ENCODE measurements around the gene FBN1. TPM values are rescaled to one million over a fixed set of nuclear protein-coding genes. Genes with fewer than 3 reads are reported as not detected.

FBN1 gene
- polyA plus RNA-seq, 2 of the 4 experiments (the other 2 are of a cell fraction): 6.3 to 9.4 TPM

DNA sequence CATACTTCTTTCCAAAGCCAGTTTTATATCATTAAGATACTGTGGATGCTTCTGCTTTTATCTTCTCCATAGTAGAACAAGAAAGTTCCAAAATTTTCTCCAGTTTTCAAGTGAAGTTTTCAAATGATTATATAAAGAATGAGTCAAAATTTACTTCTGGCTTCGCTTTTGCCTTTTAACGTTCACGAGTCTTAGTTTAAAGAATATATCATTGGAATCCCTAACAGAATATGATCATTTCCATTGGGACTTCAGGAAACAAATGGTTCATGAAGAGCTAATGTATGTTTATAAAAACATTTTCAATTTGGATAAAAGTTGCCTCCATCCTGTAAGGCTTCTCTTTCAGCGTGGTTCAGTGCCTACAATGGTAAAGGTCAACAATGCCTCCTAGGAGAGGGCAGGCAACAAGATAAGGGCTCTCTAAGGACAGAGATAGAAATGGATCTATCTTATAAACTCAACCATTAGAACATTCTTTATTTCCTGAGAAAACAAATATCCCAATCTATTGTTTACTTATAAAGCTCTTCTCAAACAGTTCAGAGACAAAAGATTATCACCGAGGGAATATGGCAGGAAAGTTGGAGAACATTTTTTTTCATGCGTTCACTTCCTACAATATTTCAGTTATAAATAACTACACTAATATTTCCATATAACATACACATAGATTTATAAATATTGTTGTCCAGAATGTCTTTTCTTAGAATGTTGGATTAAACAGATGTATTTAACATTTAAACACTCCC lies 60.5 kb downstream of the FBN1 start (continued):
- TF ChIP-seq, protein P1, sequence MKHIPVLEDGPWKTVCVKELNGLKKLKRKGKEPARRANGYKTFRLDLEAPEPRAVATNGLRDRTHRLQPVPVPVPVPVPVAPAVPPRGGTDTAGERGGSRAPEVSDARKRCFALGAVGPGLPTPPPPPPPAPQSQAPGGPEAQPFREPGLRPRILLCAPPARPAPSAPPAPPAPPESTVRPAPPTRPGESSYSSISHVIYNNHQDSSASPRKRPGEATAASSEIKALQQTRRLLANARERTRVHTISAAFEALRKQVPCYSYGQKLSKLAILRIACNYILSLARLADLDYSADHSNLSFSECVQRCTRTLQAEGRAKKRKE (CRISPR knock-in tag; IDR thresholded peaks at IDR 0.05; ENCODE audit: low read depth): no peak

DNA sequence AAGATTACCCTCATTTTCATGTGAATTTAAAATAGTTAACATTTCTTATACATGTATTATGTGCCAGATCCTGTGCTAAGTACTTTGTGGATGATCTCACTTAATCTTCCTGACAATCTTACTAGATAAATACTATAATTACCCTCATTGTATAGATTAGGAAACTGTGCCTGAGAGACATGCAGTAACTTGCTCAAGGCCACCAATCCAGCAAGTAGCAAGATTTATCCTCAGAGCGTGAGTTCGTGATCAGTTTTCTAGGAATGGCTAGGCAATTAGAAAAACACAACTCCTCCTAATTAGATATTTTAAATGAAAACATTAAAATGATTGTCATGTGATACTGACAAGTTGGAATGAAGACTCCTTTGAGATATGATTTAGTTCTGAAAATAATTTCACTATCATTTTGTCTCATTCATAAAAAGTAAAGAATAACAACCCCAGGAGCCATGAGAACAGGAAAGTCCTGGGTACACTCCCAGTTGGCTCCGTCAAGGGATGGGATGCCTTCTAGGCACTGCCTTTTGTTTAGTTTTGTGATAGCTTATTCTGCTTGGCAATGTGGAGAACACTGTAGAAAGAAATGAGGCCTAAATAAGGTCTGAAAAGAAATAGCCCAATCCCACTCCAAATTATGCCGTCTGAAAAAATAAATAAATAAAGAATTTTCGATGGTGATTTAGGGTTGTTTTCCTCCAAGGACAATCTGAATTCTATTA lies 61.3 kb downstream of the FBN1 start:
- ATAC-seq (no peak), FAIRE-seq (no peak), DNase-seq (ENCODE audit: low read depth in 1 of 2, low spot score in 1 of 2) (no peak)
- H3K4me3 ChIP-seq: no peak overlapping the region
- TF ChIP-seq HOXB13 (CRISPR knock-in tag; IDR thresholded peaks at IDR 0.05; ENCODE audit: low read depth): no peak
- no peak overlapping the region for H3K4me2 ChIP-seq
- CTCF ChIA-PET: interaction anchor here (1.5 kb wide), 1 partner anchor 77 kb away, joined by 3 read pairs; no protein-coding TSS in a partner anchor
- WGBS (ENCODE audit: missing lambda C conversion rate): 80% methylated on average over 5 of the region's 5 CpGs
- no peaks in the 10 kb centered on the region for H3K4me1 ChIP-seq
- POLR2A ChIA-PET: no interaction called here
- H3K27ac ChIP-seq: no peak overlapping the region
- H3K9me3 ChIP-seq: no peaks in the 10 kb centered on the region

DNA sequence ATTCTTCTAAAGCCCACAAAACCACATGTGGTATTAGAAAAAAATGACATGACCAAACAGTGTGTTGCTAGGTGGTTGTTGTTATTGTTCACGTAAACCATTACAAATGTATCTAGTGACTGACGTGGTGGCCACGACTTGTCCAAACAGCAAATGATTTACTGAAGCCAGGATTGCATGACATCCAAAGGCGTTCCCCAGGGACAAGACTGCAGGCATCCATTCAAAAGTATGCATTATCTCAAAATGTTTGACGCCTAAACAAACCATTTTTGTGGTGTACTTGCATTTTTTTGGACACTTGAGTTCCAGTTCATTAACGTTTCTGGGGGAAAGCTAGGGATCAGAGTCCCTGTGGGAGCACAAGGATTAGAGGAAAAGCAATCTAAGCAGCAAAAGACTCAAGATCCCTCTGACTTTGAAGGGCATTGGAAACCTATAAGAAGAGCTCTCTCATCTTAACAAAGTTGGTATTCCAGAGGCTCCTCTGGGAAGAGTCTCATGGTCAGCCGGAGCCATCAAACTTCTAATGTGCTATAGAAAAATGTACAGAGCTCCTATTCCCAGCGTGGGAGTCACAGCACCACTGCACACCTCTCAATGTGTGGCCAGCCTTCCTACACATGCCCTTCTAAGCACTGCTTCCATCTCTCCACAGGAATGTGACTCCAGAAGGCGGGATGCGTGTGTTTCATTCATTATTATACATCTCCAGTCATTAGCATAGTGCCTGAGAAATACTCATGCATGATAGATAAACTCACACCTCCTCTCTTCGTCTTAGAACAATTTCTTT lies 62.9 kb downstream of the FBN1 start:
- no peak for DNase-seq (ENCODE audit: low read depth in 1 of 2, low spot score in 1 of 2)
- no peak for ATAC-seq
- Histone ChIP-seq H3K4me3 (no peak overlapping the region), H3K4me2 (no peak overlapping the region), H3K27ac (no peak overlapping the region), H3K4me1 (no peaks in the 10 kb centered on the region), H3K9me3 (no peaks in the 10 kb centered on the region)
- ChIA-PET CTCF (no interaction called here), POLR2A (no interaction called here)
- WGBS (ENCODE audit: missing lambda C conversion rate): 64% methylated on average over 11 of the region's 11 CpGs
- TF ChIP-seq, protein P2, sequence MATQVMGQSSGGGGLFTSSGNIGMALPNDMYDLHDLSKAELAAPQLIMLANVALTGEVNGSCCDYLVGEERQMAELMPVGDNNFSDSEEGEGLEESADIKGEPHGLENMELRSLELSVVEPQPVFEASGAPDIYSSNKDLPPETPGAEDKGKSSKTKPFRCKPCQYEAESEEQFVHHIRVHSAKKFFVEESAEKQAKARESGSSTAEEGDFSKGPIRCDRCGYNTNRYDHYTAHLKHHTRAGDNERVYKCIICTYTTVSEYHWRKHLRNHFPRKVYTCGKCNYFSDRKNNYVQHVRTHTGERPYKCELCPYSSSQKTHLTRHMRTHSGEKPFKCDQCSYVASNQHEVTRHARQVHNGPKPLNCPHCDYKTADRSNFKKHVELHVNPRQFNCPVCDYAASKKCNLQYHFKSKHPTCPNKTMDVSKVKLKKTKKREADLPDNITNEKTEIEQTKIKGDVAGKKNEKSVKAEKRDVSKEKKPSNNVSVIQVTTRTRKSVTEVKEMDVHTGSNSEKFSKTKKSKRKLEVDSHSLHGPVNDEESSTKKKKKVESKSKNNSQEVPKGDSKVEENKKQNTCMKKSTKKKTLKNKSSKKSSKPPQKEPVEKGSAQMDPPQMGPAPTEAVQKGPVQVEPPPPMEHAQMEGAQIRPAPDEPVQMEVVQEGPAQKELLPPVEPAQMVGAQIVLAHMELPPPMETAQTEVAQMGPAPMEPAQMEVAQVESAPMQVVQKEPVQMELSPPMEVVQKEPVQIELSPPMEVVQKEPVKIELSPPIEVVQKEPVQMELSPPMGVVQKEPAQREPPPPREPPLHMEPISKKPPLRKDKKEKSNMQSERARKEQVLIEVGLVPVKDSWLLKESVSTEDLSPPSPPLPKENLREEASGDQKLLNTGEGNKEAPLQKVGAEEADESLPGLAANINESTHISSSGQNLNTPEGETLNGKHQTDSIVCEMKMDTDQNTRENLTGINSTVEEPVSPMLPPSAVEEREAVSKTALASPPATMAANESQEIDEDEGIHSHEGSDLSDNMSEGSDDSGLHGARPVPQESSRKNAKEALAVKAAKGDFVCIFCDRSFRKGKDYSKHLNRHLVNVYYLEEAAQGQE (IDR thresholded peaks at IDR 0.05): no peak
- TF ChIP-seq ZSCAN20 (CRISPR knock-in tag; IDR thresholded peaks at IDR 0.05) (no peak), KDM1A (IDR thresholded peaks at IDR 0.05; ENCODE audit: low read depth) (no peak), MAZ (IDR thresholded peaks at IDR 0.05; ENCODE audit: borderline replicate concordance, low read depth, low read length) (no peak)
- no peak for FAIRE-seq

DNA sequence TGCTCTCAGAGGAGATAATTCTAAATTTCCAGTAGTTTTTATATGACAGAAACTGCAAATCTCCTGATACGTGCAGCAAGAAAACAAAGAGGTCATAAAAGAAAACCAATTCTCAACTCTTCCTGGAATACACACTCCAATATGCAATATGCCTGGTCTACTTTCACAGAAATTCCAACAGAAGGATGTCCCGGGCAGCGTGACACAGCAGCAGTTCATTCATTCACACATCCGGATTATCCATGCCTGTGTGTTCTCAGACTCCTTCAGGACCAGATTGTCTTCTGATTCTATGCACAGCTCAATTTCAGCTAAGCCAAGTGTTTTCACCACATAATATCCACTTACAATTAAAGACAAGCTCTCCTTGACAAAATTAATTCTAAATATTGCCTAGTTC lies 64.3 kb downstream of the FBN1 start:
- Histone ChIP-seq H3K4me2 (no peak overlapping the region), H3K4me3 (no peak overlapping the region), H3K27ac (no peak overlapping the region), H3K9me3 (no peaks in the 10 kb centered on the region), H3K4me1 (no peaks in the 10 kb centered on the region)
- no peak for ATAC-seq
- ChIA-PET POLR2A (no interaction called here), CTCF (no interaction called here)
- WGBS (ENCODE audit: missing lambda C conversion rate): 87% methylated on average over 4 of the region's 4 CpGs
- FAIRE-seq: no peak
- DNase-seq (ENCODE audit: low read depth in 1 of 2, low spot score in 1 of 2): no peak
- TF ChIP-seq, protein P3, sequence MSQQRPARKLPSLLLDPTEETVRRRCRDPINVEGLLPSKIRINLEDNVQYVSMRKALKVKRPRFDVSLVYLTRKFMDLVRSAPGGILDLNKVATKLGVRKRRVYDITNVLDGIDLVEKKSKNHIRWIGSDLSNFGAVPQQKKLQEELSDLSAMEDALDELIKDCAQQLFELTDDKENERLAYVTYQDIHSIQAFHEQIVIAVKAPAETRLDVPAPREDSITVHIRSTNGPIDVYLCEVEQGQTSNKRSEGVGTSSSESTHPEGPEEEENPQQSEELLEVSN (IDR thresholded peaks at IDR 0.05; ENCODE audit: borderline replicate concordance, low read depth): no peak
- TF ChIP-seq NPAS2 (CRISPR knock-in tag; IDR thresholded peaks at IDR 0.05; ENCODE audit: borderline replicate concordance) (no peak), HEYL (CRISPR knock-in tag; IDR thresholded peaks at IDR 0.05) (no peak), MAZ (IDR thresholded peaks at IDR 0.05; ENCODE audit: borderline replicate concordance, low read depth, low read length) (no peak), ZNF302 (CRISPR knock-in tag; IDR thresholded peaks at IDR 0.05) (no peak), EHF (CRISPR knock-in tag; IDR thresholded peaks at IDR 0.05) (no peak), RARB (CRISPR knock-in tag; IDR thresholded peaks at IDR 0.05) (no peak), TP53 (CRISPR knock-in tag; IDR thresholded peaks at IDR 0.05) (no peak), SREBF2 (IDR thresholded peaks at IDR 0.05) (no peak), JUNB (IDR thresholded peaks at IDR 0.05) (no peak)
- TF ChIP-seq, protein P4, sequence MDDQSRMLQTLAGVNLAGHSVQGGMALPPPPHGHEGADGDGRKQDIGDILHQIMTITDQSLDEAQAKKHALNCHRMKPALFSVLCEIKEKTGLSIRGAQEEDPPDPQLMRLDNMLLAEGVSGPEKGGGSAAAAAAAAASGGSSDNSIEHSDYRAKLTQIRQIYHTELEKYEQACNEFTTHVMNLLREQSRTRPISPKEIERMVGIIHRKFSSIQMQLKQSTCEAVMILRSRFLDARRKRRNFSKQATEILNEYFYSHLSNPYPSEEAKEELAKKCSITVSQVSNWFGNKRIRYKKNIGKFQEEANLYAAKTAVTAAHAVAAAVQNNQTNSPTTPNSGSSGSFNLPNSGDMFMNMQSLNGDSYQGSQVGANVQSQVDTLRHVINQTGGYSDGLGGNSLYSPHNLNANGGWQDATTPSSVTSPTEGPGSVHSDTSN (IDR thresholded peaks at IDR 0.05): no peak
- TF ChIP-seq, protein P2 (IDR thresholded peaks at IDR 0.05): no peak
